HCEC 1CT (cell line): Measurements from ENCODE around the gene ANKRD44.

Source experiments
- DNase-seq: peaks from one replicate; pipeline ENCODE4 v3.0.0-alpha.2; 2017

The ANKRD44 gene

DNA sequence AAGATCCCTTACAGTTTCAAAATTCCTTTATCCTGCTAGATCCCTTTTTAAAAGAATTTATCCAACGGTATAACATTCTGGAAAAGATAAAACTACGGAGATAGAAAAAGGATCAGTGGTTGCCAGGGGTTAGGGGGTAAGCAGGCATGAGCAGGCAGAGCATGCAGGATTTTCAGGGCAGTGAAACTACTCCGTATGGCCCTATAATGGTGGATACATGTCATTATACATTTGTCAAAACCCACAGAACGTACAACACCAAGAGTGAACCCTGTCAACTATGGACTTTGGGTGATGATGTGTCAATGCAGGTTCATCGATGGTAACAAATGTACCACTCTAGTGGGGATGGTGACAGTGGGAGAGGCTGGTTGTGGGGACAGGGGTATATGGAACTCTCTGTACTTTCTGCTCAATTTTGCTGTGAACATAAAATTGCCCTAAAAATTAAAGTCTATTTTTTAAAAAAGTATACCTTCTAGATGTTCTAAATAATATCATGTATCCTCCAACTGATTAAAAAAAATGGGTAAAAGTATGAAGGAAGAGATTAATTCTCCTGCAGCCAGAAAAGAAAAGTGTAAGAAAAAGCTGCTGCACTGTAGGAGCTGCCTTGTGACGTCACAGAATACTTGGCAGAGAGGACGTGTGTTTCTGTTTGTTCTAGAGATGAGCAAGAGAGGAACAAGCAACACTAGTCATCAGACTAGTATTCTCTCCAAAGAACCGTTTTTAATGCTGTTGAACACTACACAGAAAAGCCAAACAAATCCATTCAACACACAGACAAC is 23.6 kb downstream of the ANKRD44 start:
- DNase-seq = peak; percentile 92

DNA sequence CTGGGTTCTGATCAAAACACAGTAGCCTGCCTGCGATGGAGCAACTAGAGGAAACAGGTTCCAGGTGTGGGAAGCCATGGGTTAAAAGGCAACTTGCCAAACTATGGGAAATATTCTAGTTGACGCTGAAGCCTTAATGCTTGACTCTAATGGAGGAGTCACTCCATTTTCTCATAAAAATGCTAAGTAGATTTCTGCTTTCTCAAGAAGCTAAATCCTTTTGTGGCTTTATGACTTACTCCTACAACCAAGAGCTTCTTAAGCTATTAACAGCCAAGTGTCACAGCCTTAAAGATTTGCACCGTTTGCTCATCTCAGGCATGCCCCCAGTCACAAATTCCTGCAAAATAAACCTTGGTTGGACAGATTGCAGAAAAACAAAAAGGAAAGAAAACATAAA is 25.2 kb downstream of the ANKRD44 start:
- DNase-seq = no peak

GRCh38 chr2:197284956-197285355 is 25.6 kb downstream of the ANKRD44 start:
- no peak for DNase-seq

GRCh38 chr2:197281421-197281820 is 29.2 kb downstream of the ANKRD44 start:
- DNase-seq = no peak

DNA sequence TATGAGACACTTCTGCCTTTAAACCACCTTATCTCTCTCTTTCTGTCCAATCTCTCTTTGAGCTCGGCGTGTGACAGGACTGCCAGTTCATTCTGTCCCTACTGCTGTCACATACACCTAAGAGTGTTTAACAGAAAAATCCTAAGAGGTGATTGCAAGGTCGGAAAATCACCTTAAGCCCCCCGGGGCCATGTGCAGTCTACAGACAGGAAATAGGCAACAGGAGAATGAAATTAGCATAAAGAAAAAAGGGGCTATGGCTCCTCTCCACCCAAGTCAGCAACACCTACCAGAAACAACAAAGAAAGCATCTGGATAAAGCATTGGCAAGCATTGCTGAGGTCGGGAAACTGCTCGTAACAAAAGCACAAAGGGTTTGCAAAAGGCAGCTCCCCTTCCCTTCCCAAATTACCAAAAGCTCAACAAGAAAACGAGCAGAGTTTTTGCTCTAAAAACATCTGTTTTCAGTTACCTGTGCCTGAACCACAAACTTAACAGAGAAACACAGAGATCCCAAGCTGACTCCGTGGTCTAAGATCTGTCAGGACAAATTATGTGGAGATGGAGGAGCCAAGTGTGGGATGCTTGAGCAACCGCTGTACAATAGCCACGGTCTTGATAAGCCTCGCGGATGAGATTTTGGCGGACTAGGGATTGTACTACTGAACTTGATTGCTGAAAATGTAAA is 30.4 kb downstream of the ANKRD44 start:
- DNase-seq = no peak

DNA sequence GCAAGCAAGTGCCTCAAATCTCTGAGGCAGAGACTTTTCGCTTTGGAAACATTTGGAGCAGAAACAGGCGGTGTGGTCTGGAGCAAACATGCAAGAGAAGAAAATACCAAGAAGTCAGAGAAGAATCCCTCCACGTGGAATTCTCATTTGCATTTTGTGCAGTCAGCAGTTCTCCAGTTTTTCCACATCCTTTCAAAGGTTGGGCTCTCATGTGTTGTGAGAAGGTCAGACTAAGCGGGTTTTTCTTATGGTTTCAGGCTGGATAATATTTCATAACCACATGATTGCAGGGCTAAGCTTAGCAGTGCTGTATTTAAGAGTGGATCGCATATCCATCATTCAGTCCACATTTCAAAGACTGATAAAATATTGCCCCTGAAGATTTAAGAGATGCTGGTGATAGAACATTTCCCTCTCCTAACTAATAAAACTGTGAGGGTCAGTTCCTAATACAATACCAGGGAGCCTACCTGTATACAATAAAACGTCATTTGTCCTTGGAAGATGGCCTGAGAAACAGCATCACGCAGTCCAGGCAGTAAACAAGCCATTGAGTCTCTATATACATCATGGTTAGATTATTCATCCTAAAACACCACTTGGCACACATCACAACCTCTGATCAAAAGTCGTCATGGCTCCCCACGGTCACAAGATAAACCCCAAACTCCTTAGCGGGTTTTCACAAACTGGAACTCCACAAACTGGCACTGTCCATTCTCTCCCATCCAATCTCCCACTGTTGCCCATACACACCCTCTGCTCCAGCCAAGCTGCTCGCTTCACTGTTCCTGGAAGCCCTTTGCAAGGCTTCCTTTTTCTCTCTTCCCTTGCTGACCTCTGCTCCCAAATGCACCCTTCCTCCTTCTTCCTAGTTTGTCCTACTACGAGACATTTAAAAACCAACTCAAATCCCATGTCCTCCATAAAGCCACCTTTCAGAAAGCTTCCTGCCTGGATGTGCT is 31.5 kb downstream of the ANKRD44 start:
- DNase-seq = no peak

DNA sequence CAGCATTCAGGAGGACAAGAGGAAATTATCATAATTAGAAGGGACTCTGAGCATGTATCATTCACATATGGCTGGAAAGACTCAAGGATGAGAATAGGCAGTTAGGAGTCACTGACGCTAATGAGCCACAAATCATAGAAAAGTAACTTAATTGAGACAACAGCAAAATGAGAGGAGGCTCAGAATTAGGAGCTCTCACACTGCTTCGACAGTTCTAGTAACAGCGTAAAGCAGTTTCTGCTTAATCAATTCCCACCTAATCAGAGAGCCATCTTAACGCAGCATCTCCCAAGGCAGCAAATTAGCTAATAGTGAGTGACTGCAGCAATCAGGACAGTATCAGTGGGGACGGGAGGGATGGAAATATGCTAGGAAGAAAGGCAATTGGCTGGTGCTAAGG is 32.8 kb downstream of the ANKRD44 start:
- DNase-seq = no peak

DNA sequence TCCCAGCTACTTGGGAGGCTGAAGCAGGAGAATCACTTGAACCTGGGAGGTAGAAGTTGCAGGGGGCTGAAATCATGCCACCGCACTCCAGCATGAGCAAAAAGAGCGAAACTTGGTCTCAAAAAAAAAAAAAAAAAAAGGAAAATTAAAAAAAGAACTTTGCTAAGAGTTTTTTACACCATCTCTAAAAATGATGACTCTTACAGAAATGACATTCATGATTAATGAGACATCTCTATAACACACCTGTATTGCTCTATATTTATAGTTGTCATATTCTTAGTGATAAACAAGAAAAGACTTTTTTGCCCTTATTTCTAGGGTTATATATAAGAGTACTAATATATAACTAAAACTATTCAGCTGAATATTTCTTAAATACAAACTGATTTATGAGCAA is 34.4 kb downstream of the ANKRD44 start:
- no peak for DNase-seq

DNA sequence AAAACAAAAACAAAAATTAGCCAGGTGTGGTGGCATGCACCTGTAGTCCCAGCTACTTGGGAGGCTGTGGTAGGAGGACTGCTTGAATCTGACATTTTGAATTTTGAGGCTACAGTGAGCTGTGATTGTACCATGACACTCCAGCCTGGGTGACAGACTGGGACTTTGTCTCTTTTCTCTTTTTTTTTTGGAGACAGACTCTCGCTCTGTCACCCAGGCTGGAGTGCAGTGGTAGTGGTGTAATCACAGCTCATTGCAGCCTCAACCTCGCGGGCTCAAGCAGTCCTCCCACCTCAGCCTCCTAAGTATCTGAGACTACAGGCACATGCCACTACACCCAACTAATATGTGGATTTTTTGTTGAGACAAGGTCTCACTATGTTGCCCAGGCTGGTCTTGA is 35.6 kb downstream of the ANKRD44 start:
- DNase-seq = no peak

DNA sequence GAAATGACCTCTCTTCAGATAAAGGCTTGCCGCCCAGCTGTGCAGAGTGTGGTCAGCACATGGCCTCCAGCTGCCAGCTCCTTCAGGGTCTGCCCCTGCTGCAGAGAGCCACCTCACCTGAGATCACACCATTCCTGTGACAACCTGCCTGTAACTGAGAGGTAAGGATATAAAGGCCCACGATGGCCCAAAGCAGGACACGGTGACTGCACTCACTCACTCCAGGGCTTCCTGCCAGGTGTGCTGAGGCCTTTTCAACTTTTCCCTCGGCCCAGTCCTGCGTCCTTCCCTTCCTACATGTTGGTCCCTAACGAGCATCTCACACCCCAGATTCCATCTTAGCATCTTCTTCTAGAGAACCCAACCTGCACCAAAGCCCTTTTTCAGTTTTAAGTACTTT is 36.2 kb downstream of the ANKRD44 start:
- no peak for DNase-seq

DNA sequence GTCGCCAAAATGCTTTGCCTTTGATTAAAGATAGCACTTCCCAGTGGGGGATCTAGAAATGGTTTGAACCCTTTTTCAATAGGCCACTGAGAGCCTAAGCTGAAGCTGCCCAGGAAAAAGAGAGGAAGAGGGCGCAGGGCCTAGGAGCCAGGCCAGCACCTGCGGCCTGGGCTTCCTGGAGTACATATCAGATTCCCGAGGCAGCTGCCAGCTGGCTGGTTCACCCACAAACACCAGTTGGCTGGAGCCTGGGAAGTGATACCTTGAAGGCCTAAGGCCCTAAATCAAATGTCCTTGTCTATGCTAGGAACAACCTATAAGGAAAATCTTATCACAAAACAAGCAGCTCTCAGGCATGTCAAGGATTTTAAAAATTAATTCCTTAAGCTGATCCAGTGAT is 37.1 kb downstream of the ANKRD44 start:
- no peak for DNase-seq

- no peak for DNase-seq
Measured at GRCh38 chr2:197270601-197271000, 40.0 kb downstream of the ANKRD44 start.

DNA sequence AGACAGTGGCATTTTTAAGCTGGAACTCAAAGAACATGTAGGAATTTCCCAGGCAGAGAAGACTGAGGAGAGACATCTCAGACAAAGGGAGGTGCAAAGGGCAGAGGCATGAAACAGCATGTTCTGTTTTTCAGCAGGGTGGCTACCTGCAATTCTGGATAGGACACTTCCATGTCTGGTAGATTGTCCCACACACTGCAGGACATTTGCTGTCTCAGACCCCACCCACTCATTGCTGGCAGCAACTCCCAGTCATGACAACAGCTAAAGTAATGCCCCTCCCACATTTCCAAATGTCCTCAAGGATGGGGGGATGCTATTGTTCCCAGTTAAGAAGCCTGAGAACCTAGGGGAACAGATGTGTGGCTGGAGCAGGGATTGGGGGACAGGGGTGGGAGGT is 40.8 kb downstream of the ANKRD44 start:
- no peak for DNase-seq

DNA sequence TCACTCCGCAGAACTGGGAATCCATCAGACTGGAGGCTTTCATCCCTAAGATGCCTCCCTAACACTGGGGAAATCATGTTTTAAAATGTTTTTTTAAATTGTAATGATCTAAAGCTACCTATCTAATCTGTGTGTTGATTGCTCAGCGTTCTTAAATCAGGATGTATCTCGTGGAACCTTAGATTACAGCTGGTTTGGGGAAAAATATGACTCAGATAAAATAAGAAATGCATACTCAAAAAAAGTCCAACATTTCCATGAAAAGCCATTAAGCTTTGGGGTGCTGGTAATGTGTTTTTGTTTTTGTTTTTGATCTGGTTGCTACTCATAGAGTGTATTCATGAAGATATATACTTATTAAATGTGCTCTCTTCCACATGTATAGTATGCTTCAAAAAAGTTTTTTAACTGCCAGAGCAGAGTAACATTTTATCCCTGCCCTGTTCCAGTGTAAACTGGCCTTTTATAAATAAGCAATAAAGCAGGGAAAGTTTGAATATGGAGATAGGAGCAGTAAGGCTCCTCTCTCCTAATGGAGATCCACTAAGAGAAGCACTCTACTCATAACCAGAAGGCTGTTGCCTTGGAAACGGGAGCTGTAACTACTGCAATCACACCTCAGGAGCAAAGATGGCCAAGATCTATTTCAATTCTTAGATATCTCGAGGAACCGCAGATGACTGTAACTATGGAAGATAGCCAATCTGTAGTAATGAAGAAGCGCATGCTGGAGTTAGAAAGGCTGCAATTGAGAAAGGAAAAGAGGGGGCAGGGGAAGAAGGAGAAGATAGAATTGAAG is 41.6 kb downstream of the ANKRD44 start:
- no peak for DNase-seq

- DNase-seq = no peak
Measured at GRCh38 chr2:197266477-197266876, 44.1 kb downstream of the ANKRD44 start.

GRCh38 chr2:197265924-197266323 is 44.7 kb downstream of the ANKRD44 start:
- DNase-seq = no peak

DNA sequence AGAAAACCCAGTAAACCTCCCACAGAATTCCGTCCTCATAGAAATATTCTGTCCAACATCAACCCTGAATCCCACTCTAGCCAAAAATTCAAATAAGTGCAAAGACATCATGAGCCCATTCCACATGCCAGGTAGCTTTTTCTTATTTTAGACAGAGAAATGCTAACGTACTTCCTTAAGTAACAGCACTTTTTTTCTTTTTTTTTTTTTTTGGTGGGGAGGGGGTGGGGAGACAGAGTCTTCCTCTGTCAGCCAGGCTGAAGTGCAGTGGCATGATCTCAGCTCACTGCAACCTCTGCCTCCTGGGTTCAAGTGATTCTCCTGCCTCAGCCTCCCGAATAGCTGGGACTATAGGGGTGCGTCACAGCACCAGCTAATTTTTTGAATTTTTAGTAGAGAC is 45.5 kb downstream of the ANKRD44 start:
- DNase-seq = no peak

GRCh38 chr2:197264332-197264731 is 46.2 kb downstream of the ANKRD44 start:
- no peak for DNase-seq

- DNase-seq = no peak
Measured at GRCh38 chr2:197263077-197263476, 47.5 kb downstream of the ANKRD44 start.

DNA sequence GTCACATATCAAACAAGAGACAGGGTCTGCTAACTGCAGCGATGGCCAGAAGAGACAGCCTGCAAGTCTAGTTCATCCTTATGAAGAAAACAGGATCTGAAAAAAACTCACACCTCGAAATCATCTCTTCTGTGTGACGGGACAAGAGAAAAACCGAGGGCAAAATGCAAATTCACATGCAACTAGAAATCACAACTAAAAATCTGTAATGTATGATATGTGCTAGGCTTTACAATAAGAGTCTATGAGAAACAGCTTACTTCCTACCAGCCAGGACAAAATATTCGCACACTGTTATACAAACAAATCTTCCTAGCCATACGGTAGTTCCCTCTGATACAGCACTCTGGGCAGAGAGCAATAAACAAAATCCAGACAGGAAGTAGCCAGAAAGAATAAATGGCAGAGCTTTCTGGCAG is 48.8 kb downstream of the ANKRD44 start:
- peak; percentile 32 for DNase-seq

DNA sequence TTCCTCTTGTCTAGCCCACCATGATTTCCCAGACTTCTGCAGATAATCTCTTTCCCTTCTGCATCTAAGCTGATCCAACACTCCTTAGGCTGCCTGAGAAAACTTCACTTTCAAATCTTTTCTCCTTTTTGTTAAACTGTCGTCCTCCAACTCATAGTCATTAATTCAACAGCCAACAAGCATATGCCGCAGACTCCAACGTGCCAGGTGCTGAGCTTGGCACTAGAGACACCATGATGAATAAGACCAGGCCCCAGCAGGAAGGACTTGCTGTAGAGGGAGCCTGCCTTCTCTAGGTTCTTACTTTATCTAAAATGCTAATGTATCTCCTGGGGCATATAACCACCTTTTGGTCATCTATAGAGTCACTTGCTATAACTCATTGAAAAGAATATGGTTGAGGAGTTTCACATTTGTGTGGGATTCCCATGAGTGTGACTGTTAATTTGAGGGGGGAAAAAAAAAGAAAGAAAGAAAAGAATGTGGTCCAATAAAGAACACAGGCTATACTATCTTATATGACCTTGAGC is 51.0 kb downstream of the ANKRD44 start:
- no peak for DNase-seq

- no peak for DNase-seq
Measured at GRCh38 chr2:197258580-197258979, 52.0 kb downstream of the ANKRD44 start.
